Mammary epithelial cell (primary cell): ENCODE measurements around the gene KCNN2.

Experiments used
- EZH2 ChIP-seq: IDR thresholded peaks from 2 replicates; pipeline ENCODE4 v1.6.1; 2012; ENCODE audit warnings: low read length, inconsistent platforms, borderline replicate concordance
- TF ChIP-seq, protein P1 (sequence below), 2 donors: IDR thresholded peaks in 1 of 2; conservative IDR thresholded peaks in 1 of 2; 2 replicates each; pipeline ENCODE4 v1.5.1; 2011 to 2012; ENCODE audit warnings: inconsistent platforms in 2 of 2, low read length in 2 of 2, mild to moderate bottlenecking in 2 of 2, control low read depth in 1 of 2, low read depth in 1 of 2; ENCODE audit not compliant: insufficient read depth in 1 of 2; ENCODE audit errors: extremely low read depth in 1 of 2

DNA sequence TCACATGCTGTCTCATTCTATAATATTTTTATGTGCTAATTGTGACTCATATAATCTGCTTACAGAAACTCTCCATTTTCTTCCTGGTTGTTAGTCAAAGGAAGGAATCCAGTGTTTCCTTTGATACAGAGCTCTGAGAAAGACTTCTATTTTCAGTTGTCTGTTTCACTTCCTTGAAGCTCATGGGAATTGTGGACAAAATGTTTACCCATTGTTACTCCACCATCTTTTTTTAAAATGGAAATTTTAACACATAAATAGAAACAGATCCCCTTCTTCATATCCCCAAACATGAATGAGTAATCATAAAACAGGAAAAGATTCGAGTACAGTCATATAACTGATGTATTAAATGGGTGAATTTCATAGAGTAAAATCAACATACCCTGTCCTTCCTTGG lies 42.0 kb upstream of the KCNN2 start:
- TF ChIP-seq, protein P1, sequence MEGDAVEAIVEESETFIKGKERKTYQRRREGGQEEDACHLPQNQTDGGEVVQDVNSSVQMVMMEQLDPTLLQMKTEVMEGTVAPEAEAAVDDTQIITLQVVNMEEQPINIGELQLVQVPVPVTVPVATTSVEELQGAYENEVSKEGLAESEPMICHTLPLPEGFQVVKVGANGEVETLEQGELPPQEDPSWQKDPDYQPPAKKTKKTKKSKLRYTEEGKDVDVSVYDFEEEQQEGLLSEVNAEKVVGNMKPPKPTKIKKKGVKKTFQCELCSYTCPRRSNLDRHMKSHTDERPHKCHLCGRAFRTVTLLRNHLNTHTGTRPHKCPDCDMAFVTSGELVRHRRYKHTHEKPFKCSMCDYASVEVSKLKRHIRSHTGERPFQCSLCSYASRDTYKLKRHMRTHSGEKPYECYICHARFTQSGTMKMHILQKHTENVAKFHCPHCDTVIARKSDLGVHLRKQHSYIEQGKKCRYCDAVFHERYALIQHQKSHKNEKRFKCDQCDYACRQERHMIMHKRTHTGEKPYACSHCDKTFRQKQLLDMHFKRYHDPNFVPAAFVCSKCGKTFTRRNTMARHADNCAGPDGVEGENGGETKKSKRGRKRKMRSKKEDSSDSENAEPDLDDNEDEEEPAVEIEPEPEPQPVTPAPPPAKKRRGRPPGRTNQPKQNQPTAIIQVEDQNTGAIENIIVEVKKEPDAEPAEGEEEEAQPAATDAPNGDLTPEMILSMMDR (conservative IDR thresholded peaks at IDR 0.05 in 1 of 2, IDR thresholded peaks at IDR 0.05 in 1 of 2; ENCODE audit: extremely low read depth in 1 of 2, insufficient read depth in 1 of 2, low read depth in 1 of 2, low read length in 2 of 2), result no peak
- no peak for TF ChIP-seq EZH2
